Neuronal stem cell (in vitro differentiated cells): ENCODE results near the gene NUP153.
A peak's percentile ranks its signal among the peaks of the same experiment; 100 is the strongest.

Experiments used
- DNase-seq: peaks from one replicate; pipeline ENCODE4 v3.0.0-alpha.2; 2013; ENCODE audit warnings: low spot score
- H2AFZ ChIP-seq: one replicate; pipeline ENCODE4 v1.6.1; 2013; ENCODE audit warnings: mild to moderate bottlenecking, low read length, inconsistent platforms
- H2AK5ac ChIP-seq: 2 replicates; pipeline ENCODE4 v1.6.1; 2013; ENCODE audit warnings: low read depth, mild to moderate bottlenecking, inconsistent platforms, low read length, moderate library complexity, mixed read lengths
- H2BK120ac ChIP-seq: 2 replicates; pipeline ENCODE4 v1.6.1; 2013; ENCODE audit warnings: low read depth, mild to moderate bottlenecking, inconsistent platforms, low read length, moderate library complexity, mixed read lengths
- H2BK12ac ChIP-seq: one replicate; pipeline ENCODE4 v1.6.1; 2013; ENCODE audit warnings: low read length, inconsistent platforms
- H2BK15ac ChIP-seq: 2 replicates; pipeline ENCODE4 v1.6.1; 2013; ENCODE audit warnings: mild to moderate bottlenecking, low read length, inconsistent platforms, mixed read lengths
- H2BK5ac ChIP-seq: one replicate; pipeline ENCODE4 v1.6.1; 2013; ENCODE audit warnings: inconsistent platforms, mild to moderate bottlenecking, low read length, moderate library complexity
- H3K14ac ChIP-seq: one replicate; pipeline ENCODE4 v1.6.1; 2013; ENCODE audit warnings: low read length, inconsistent platforms
- H3K18ac ChIP-seq: 2 replicates; pipeline ENCODE4 v1.6.1; 2013; ENCODE audit warnings: low read length, inconsistent platforms
- H3K23ac ChIP-seq: 2 replicates; pipeline ENCODE4 v1.6.1; 2013; ENCODE audit warnings: low read depth, mild to moderate bottlenecking, mixed read lengths, low read length, inconsistent platforms; ENCODE audit not compliant: poor library complexity
- H3K27ac ChIP-seq: replicated peaks from 3 replicates; pipeline ENCODE4 v1.5.1; 2013; ENCODE audit warnings: low read length, inconsistent platforms
- H3K27me3 ChIP-seq, 3 experiments: 2 replicates each; pipeline ENCODE4 v1.6.1; 2013; ENCODE audit warnings: low read length in 3 of 3, mild to moderate bottlenecking in 2 of 3, inconsistent platforms in 1 of 3, low read depth in 1 of 3, mixed read lengths in 1 of 3, moderate library complexity in 1 of 3; ENCODE audit not compliant: control insufficient read depth in 3 of 3, insufficient read depth in 3 of 3
- H3K36me3 ChIP-seq, 2 donors: replicated peaks in 1 of 2; 2 replicates each; pipeline ENCODE4 v1.6.1; 2013; ENCODE audit warnings: low read length in 2 of 2; ENCODE audit not compliant: control insufficient read depth in 2 of 2, insufficient read depth in 2 of 2
- H3K4ac ChIP-seq: 2 replicates; pipeline ENCODE4 v1.6.1; 2013; ENCODE audit warnings: inconsistent platforms, mild to moderate bottlenecking, low read length, moderate library complexity
- H3K4me1 ChIP-seq, 2 donors: 1 replicate in 1 of 2; 2 replicates in 1 of 2; pipeline ENCODE4 v1.6.1; 2013; ENCODE audit warnings: low read length in 2 of 2, low read depth in 1 of 2; ENCODE audit not compliant: control insufficient read depth in 2 of 2, insufficient read depth in 1 of 2
- H3K4me2 ChIP-seq: one replicate; pipeline ENCODE4 v1.6.1; 2013; ENCODE audit warnings: mild to moderate bottlenecking, low read length, inconsistent platforms; ENCODE audit not compliant: insufficient read depth, poor library complexity, severe bottlenecking
- H3K4me3 ChIP-seq, 2 donors: 2 replicates each; pipeline ENCODE4 v1.5.1; 2013; ENCODE audit warnings: low read length in 2 of 2, mild to moderate bottlenecking in 2 of 2, inconsistent platforms in 1 of 2, moderate library complexity in 1 of 2
- H3K79me1 ChIP-seq: one replicate; pipeline ENCODE4 v1.6.1; 2013; ENCODE audit warnings: low read depth, mild to moderate bottlenecking, inconsistent platforms, low read length, moderate library complexity
- H3K9ac ChIP-seq: one replicate; pipeline ENCODE4 v1.6.1; 2013; ENCODE audit warnings: mild to moderate bottlenecking, low read depth, low read length, inconsistent platforms; ENCODE audit not compliant: poor library complexity
- H3K9me3 ChIP-seq, 2 donors: replicated peaks in 1 of 2; 2 replicates each; pipeline versions ENCODE3 to v1.6.1; 2013; ENCODE audit warnings: low read length in 2 of 2, mild to moderate bottlenecking in 2 of 2, inconsistent platforms in 1 of 2, low read depth in 1 of 2, mixed read lengths in 1 of 2, moderate library complexity in 1 of 2; ENCODE audit not compliant: control insufficient read depth in 2 of 2, insufficient read depth in 1 of 2
- H4K8ac ChIP-seq: one replicate; pipeline ENCODE4 v1.6.1; 2013; ENCODE audit warnings: low read depth, mild to moderate bottlenecking, inconsistent platforms, low read length, moderate library complexity
- H4K91ac ChIP-seq: one replicate; pipeline ENCODE4 v1.6.1; 2013; ENCODE audit warnings: low read length, low read depth, mild to moderate bottlenecking, inconsistent platforms; ENCODE audit not compliant: poor library complexity
- WGBS, 2 donors: extraction: QIAGEN DNeasy Blood & Tissue Kit; methylation state at CpG; one replicate each; pipeline ENCODE4 v1.1.7; 2013; ENCODE audit warnings: missing lambda C conversion rate in 2 of 2, mixed read lengths in 1 of 2; ENCODE audit not compliant: insufficient read length in 2 of 2, insufficient replicate concordance in 1 of 2; ENCODE audit errors: extremely low coverage in 2 of 2; 5-methylcytosine and 5-hydroxymethylcytosine counted together

Gene NUP153

DNA sequence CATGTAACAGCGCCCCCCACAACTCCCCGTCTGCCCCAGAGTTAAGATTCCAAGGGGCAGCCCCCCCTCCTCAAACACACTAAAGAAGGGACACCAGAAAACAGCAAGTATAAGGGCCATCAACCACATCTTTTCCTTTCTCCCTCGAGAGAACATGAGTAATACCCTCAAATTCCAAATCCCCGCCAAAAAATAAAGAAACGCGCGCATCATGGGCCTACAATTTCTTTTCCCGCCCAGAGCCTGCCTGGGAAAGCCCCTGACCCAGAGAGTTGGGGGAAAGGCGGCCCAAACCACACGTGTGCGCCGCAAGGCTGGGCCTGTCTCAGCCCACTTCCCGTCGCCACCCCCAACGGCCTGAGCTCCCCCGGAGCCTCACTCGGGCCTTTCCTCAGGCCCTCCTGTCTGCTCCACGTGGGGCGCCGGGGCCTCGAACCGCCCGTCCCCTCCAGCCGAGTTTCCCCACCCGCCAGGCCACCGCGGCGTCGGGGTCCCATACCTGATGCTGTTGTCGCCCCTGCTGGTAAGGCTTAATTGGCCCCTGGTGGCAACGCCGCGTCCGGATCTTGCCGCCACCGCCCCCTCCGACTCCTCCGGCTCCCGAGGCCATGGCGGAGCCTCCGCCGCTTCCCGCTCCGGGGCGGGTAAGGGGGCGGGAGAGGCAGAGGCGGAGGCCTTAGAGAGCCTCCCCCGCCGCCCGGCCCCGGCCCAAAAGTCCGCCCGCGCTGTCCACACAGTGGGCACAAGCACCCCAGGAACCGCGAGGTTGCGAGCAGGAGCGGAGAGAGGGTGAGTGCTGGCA, 746 bp downstream of the NUP153 start:
- H2BK15ac ChIP-seq = peak overlapping the region; percentile 37
- H2BK120ac ChIP-seq = peak overlapping the region; percentile 81
- peak overlapping the region; percentile 70 for H2AK5ac ChIP-seq
- peaks cover 0 to 4% of the 10 kb centered on the region in 2 donors for H3K4me1 ChIP-seq
- H3K27ac ChIP-seq = peak overlapping the region; percentile 95
- H3K18ac ChIP-seq = peak overlapping the region; percentile 98
- no peaks in the 10 kb centered on the region for H3K27me3 ChIP-seq
- H4K91ac ChIP-seq = no peak overlapping the region
- H2BK5ac ChIP-seq = peak overlapping the region; percentile 95
- H3K4ac ChIP-seq = peak overlapping the region; percentile 84
- peak overlapping the region; percentile 97 for H3K9ac ChIP-seq
- H3K36me3 ChIP-seq = peaks cover 0 to 9% of the 10 kb centered on the region in 2 donors
- peak overlapping the region; percentile 77 for H3K4me2 ChIP-seq
- peak overlapping the region; percentile 89 to 94 for H3K4me3 ChIP-seq
- H2BK12ac ChIP-seq = no peak overlapping the region
- H3K23ac ChIP-seq = peak overlapping the region; percentile 99
- DNase-seq = peak; percentile 69
- peaks cover 4% of the 10 kb centered on the region for H3K79me1 ChIP-seq
- peak overlapping the region; percentile 100 for H3K14ac ChIP-seq
- peaks cover 0 to 6% of the 10 kb centered on the region in 2 donors for H3K9me3 ChIP-seq
- H2AFZ ChIP-seq = peak overlapping the region; percentile 84
- no CpG with 5 or more reads among the region's 58 CpGs for WGBS, 2 donors
- peak overlapping the region; percentile 65 for H4K8ac ChIP-seq

DNA sequence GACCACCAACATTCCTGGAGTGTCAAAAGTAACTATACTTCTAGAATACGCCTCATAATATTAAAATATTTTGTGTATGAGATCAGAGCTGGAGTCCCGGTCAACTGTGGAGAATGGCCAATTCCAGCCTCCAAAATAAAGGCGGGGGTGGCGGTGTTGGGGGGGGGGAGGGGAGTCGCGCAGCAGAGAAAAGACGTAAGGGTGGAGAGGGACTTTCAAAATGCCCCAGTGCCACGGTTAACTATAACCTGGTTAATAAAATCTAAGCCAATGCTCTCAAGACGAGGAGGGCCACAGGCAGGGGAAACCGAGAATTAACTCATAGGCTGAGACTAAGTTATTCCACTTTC, 1.3 kb downstream of the NUP153 start:
- Histone ChIP-seq H4K91ac (no peak overlapping the region), H3K4me1 (peaks cover 0 to 4% of the 10 kb centered on the region in 2 donors), H3K4me2 (peak overlapping the region; percentile 77), H3K27me3 (no peaks in the 10 kb centered on the region), H3K9me3 (peaks cover 0 to 6% of the 10 kb centered on the region in 2 donors), H3K14ac (peak overlapping the region; percentile 71), H3K27ac (peak overlapping the region; percentile 95), H2BK15ac (no peak overlapping the region), H4K8ac (no peak overlapping the region), H2BK12ac (no peak overlapping the region), H3K18ac (no peak overlapping the region), H3K79me1 (peaks cover 4% of the 10 kb centered on the region), H3K23ac (no peak overlapping the region), H3K4me3 (peak overlapping the region; percentile 89 to 94), H3K9ac (peak overlapping the region; percentile 21), H2AFZ (peak overlapping the region; percentile 84), H2BK5ac (no peak overlapping the region), H2AK5ac (no peak overlapping the region), H3K4ac (no peak overlapping the region), H3K36me3 (peaks cover 0 to 9% of the 10 kb centered on the region in 2 donors), H2BK120ac (no peak overlapping the region)
- no CpG with 5 or more reads among the region's 10 CpGs for WGBS, 2 donors
- no peak for DNase-seq

DNA sequence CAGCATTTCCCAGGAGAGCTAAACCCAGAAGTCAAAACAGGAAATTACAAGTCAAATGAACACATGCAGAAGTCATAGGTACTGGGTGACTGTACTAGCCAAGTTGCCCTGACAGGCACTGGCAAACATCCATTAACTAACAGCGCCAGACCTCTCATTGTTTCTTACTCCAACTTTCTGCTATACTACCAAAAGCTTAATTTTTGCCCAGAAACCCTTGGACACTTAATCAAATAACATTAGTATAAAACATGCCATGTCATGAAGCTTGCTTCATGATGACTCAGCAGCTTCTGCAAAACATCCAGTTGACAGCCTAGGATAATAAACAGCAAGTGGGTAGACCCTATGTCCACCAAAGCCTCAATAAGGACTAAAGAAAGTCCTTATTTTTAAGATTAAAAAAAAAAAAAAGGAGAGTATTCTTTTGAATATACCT, 3.5 kb downstream of the NUP153 start:
- Histone ChIP-seq H3K79me1 (peaks cover 6% of the 10 kb centered on the region), H2BK120ac (no peak overlapping the region), H3K4me1 (peaks cover 0 to 4% of the 10 kb centered on the region in 2 donors), H3K36me3 (peaks cover 0 to 26% of the 10 kb centered on the region in 2 donors), H3K4ac (no peak overlapping the region), H4K91ac (no peak overlapping the region), H3K4me3 (no peak overlapping the region), H3K18ac (no peak overlapping the region), H3K14ac (no peak overlapping the region), H3K9me3 (peaks cover 0 to 6% of the 10 kb centered on the region in 2 donors), H3K4me2 (no peak overlapping the region), H3K27me3 (no peaks in the 10 kb centered on the region), H2BK15ac (no peak overlapping the region), H4K8ac (no peak overlapping the region), H3K9ac (no peak overlapping the region), H2AFZ (no peak overlapping the region), H3K27ac (no peak overlapping the region), H2BK12ac (no peak overlapping the region), H3K23ac (no peak overlapping the region), H2BK5ac (no peak overlapping the region), H2AK5ac (no peak overlapping the region)
- DNase-seq = no peak
- no CpG with 5 or more reads among the region's 1 CpG for WGBS, 2 donors
